Measurements from ENCODE around the gene MOV10L1. TPM values are rescaled to one million over a fixed set of nuclear protein-coding genes. Genes with fewer than 3 reads are reported as not detected.

Gene MOV10L1
- total RNA-seq, 1 experiment from 2014 or later, result not detected

DNA sequence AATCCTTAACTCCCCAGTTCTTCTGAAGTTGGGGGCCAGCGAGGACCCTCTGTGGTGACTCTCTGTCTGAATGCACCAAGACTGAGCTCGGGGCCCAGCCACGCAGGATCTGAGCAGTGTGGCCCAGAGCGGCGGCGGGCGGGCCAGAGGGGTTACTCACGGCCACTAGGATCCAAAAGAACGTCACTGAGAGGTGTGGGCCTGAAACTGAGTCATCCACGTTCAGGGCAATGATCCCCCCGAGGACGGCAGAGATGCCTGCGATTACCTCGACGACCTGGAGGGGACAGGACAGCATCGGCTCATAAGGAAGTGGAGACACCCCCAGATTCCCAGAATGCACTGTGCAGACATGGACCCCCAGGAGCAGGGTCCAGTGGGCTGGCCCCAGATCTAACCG, 15.8 kb upstream of the MOV10L1 start:
- Histone ChIP-seq H3K4me3 (ENCODE audit: low read depth, low read length, poor library complexity, severe bottlenecking) (no peak overlapping the region), H3K9me3 (ENCODE audit: low read depth, low read length, poor library complexity, severe bottlenecking) (no peaks in the 10 kb centered on the region), H3K4me1 (ENCODE audit: insufficient read depth, low read length, poor library complexity, severe bottlenecking) (no peaks in the 10 kb centered on the region), H3K27me3 (replicated peaks; ENCODE audit: insufficient read depth, low read depth, low read length, poor library complexity) (no peaks in the 10 kb centered on the region), H3K27ac (ENCODE audit: low read depth, low read length, poor library complexity, severe bottlenecking) (no peak overlapping the region), H3K36me3 (ENCODE audit: insufficient read depth, low read length, poor library complexity, severe bottlenecking) (no peaks in the 10 kb centered on the region)
- CTCF ChIA-PET, result no interaction called here
- POLR2A ChIA-PET (ENCODE audit: low non-redundant PET), result interaction anchor here (0.5 kb wide), 1 partner anchor 9 kb away, joined by 3 read pairs; no protein-coding TSS in a partner anchor
- no TSS peak for BruUV-seq (replicated peaks)
- TF ChIP-seq EZH2 (IDR thresholded peaks at IDR 0.05; ENCODE audit: borderline replicate concordance, low read depth, low read length, poor library complexity, severe bottlenecking), result no peak
- TF ChIP-seq, protein P1, sequence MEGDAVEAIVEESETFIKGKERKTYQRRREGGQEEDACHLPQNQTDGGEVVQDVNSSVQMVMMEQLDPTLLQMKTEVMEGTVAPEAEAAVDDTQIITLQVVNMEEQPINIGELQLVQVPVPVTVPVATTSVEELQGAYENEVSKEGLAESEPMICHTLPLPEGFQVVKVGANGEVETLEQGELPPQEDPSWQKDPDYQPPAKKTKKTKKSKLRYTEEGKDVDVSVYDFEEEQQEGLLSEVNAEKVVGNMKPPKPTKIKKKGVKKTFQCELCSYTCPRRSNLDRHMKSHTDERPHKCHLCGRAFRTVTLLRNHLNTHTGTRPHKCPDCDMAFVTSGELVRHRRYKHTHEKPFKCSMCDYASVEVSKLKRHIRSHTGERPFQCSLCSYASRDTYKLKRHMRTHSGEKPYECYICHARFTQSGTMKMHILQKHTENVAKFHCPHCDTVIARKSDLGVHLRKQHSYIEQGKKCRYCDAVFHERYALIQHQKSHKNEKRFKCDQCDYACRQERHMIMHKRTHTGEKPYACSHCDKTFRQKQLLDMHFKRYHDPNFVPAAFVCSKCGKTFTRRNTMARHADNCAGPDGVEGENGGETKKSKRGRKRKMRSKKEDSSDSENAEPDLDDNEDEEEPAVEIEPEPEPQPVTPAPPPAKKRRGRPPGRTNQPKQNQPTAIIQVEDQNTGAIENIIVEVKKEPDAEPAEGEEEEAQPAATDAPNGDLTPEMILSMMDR (conservative IDR thresholded peaks at IDR 0.05; ENCODE audit: low read depth, low read length), result no peak
- DNase-seq (ENCODE audit: low spot score), result no peak
- intact Hi-C loops (cut with micrococcal nuclease; ENCODE audit: unreplicated experiment), result no loop called here

DNA sequence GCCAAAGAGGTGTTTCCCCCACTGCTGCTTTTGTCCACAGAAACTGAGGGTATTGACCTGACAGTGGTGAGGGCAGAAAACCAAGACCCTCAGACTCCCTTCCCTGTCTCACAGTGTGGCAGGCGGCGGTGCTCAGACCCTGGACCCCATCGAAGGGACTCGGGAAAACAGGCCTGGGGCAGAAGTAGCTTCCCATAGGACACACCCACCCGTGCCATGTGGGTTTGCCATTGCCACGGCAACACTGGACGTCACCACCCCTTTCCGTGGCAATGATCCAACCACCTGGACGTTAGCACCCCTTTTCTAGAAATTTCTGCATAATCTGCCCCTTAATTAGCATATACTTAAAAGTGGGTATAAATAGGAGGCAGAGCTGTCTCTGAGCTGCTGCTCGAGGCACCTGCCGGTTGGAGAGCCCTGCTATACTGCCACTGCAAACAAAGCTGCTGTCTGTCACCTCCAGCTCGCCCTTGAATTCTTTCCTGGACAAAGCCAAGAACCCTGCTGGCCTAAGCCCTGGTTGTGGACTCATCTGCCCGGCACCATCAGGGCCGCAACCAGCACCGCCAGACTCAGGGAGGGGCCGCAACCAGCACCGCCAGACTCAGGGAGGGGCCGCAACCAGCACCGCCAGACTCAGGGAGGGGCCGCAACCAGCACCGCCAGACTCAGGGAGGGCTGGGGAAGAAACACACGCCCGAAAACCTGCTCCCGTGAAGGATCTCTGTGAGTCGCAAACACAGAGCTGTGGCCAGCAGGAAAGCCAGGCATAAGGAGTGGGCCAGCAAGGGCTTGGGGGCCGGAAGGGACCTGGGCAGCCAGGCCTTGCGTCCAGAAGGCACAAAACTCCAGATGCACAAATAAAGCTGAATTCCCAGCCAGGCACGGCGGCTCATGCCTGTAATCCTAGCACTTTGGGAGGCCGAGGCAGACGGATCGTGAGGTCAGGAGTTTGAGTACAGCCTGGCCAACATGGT, 15.0 kb upstream of the MOV10L1 start:
- no peak overlapping the region for H3K27ac ChIP-seq (ENCODE audit: low read depth, low read length, poor library complexity, severe bottlenecking)
- H3K36me3 ChIP-seq (ENCODE audit: insufficient read depth, low read length, poor library complexity, severe bottlenecking), result no peaks in the 10 kb centered on the region
- intact Hi-C loops (cut with micrococcal nuclease; ENCODE audit: unreplicated experiment), result no loop called here
- BruUV-seq (replicated peaks), result no TSS peak
- H3K4me3 ChIP-seq (ENCODE audit: low read depth, low read length, poor library complexity, severe bottlenecking), result no peak overlapping the region
- no peaks in the 10 kb centered on the region for H3K4me1 ChIP-seq (ENCODE audit: insufficient read depth, low read length, poor library complexity, severe bottlenecking)
- no peaks in the 10 kb centered on the region for H3K27me3 ChIP-seq (replicated peaks; ENCODE audit: insufficient read depth, low read depth, low read length, poor library complexity)
- CTCF ChIA-PET, result no interaction called here
- no peaks in the 10 kb centered on the region for H3K9me3 ChIP-seq (ENCODE audit: low read depth, low read length, poor library complexity, severe bottlenecking)
- no peak for TF ChIP-seq EZH2 (IDR thresholded peaks at IDR 0.05; ENCODE audit: borderline replicate concordance, low read depth, low read length, poor library complexity, severe bottlenecking)
- TF ChIP-seq, protein P1 (conservative IDR thresholded peaks at IDR 0.05; ENCODE audit: low read depth, low read length), result no peak
- POLR2A ChIA-PET (ENCODE audit: low non-redundant PET), result interaction anchor here (0.5 kb wide), 1 partner anchor 10 kb away, joined by 3 read pairs; no protein-coding TSS in a partner anchor
- no peak for DNase-seq (ENCODE audit: low spot score)

DNA sequence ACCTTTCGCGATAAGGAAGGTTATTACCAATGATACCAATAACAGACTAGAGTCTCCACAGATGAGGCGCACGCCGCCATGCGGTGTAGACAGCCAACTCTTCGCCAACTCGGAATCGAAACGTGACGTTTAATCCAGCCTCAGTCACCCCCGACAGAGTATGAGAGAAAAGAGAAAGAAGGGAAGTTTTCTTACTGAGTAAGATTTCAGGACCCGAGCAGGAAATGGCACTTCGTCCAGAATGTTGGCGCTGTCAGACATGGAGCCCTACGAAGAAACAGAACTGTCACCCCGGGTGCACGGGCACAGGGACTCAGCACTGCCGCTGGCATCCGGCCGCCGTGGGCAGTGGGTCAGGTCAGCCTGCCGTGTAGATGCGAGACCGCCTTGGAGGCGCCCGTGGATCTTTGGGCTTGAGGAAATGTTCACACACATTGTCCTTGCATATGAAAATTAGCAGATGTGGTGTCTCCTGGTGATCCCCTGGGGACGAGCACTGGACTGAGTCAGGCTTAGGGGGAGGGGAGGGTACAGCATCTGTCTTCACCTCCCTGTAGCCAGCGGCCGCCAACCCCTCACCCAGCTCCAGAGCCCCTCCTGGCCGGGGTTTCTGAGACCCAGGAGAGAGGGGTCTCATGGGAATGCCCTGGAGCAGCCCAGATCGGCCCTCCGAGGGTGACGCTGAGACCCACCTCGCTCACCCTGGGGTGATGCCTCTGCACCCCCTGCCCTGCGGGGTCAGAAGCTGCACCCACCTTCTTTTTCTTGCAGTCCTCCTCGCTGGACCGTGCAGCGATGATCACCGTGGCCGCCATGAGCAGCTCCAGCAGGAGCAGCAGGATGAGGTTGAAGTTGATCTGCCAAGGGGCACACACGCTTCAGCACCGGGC, 12.9 kb upstream of the MOV10L1 start:
- H3K4me1 ChIP-seq (ENCODE audit: insufficient read depth, low read length, poor library complexity, severe bottlenecking), result no peaks in the 10 kb centered on the region
- H3K9me3 ChIP-seq (ENCODE audit: low read depth, low read length, poor library complexity, severe bottlenecking), result no peaks in the 10 kb centered on the region
- no TSS peak for BruUV-seq (replicated peaks)
- ChIA-PET POLR2A (ENCODE audit: low non-redundant PET) (no interaction called here), CTCF (no interaction called here)
- H3K4me3 ChIP-seq (ENCODE audit: low read depth, low read length, poor library complexity, severe bottlenecking), result no peak overlapping the region
- H3K27ac ChIP-seq (ENCODE audit: low read depth, low read length, poor library complexity, severe bottlenecking), result no peak overlapping the region
- TF ChIP-seq EZH2 (IDR thresholded peaks at IDR 0.05; ENCODE audit: borderline replicate concordance, low read depth, low read length, poor library complexity, severe bottlenecking), result no peak
- TF ChIP-seq, protein P1 (conservative IDR thresholded peaks at IDR 0.05; ENCODE audit: low read depth, low read length), result no peak
- no peaks in the 10 kb centered on the region for H3K36me3 ChIP-seq (ENCODE audit: insufficient read depth, low read length, poor library complexity, severe bottlenecking)
- no peak for DNase-seq (ENCODE audit: low spot score)
- H3K27me3 ChIP-seq (replicated peaks; ENCODE audit: insufficient read depth, low read depth, low read length, poor library complexity), result no peaks in the 10 kb centered on the region
- intact Hi-C loops (cut with micrococcal nuclease; ENCODE audit: unreplicated experiment), result no loop called here
